Measurements from ENCODE around the gene SLAMF9. TPM values are rescaled to one million over a fixed set of nuclear protein-coding genes. Genes with fewer than 3 reads are reported as not detected.

Gene SLAMF9
- total RNA-seq, 1 experiment from 2014 or later = not detected

GRCh38 chr1:159986531-159986930, 32.5 kb upstream of the SLAMF9 start:
- TF ChIP-seq EZH2 (IDR thresholded peaks at IDR 0.05; ENCODE audit: borderline replicate concordance, low read depth, low read length, poor library complexity, severe bottlenecking) = no peak
- no peak for TF ChIP-seq CTCF (conservative IDR thresholded peaks at IDR 0.05; ENCODE audit: low read depth, low read length)
- H3K4me1 ChIP-seq (ENCODE audit: insufficient read depth, low read length, poor library complexity, severe bottlenecking) = no peaks in the 10 kb centered on the region
- intact Hi-C loops (cut with micrococcal nuclease; ENCODE audit: unreplicated experiment) = no loop called here
- H3K27ac ChIP-seq (ENCODE audit: low read depth, low read length, poor library complexity, severe bottlenecking) = no peak overlapping the region
- H3K27me3 ChIP-seq (replicated peaks; ENCODE audit: insufficient read depth, low read depth, low read length, poor library complexity) = peaks cover 25% of the 10 kb centered on the region
- POLR2A ChIA-PET (ENCODE audit: low non-redundant PET) = no interaction called here
- H3K4me3 ChIP-seq (ENCODE audit: low read depth, low read length, poor library complexity, severe bottlenecking) = no peak overlapping the region
- CTCF ChIA-PET = no interaction called here
- no peaks in the 10 kb centered on the region for H3K9me3 ChIP-seq (ENCODE audit: low read depth, low read length, poor library complexity, severe bottlenecking)
- no peak for DNase-seq (ENCODE audit: low spot score)
- no peaks in the 10 kb centered on the region for H3K36me3 ChIP-seq (ENCODE audit: insufficient read depth, low read length, poor library complexity, severe bottlenecking)
- BruUV-seq (replicated peaks) = no TSS peak

GRCh38 chr1:159986093-159986492, 32.1 kb upstream of the SLAMF9 start:
- H3K4me1 ChIP-seq (ENCODE audit: insufficient read depth, low read length, poor library complexity, severe bottlenecking) = no peaks in the 10 kb centered on the region
- BruUV-seq (replicated peaks) = no TSS peak

GRCh38 chr1:159985473-159985872, 31.4 kb upstream of the SLAMF9 start:
- H3K27me3 ChIP-seq (replicated peaks; ENCODE audit: insufficient read depth, low read depth, low read length, poor library complexity) = peaks cover 31% of the 10 kb centered on the region
- H3K36me3 ChIP-seq (ENCODE audit: insufficient read depth, low read length, poor library complexity, severe bottlenecking) = no peaks in the 10 kb centered on the region
- no TSS peak for BruUV-seq (replicated peaks)
- no peak for DNase-seq (ENCODE audit: low spot score)
- H3K4me3 ChIP-seq (ENCODE audit: low read depth, low read length, poor library complexity, severe bottlenecking) = no peak overlapping the region
- no peak for TF ChIP-seq CTCF (conservative IDR thresholded peaks at IDR 0.05; ENCODE audit: low read depth, low read length)
- TF ChIP-seq EZH2 (IDR thresholded peaks at IDR 0.05; ENCODE audit: borderline replicate concordance, low read depth, low read length, poor library complexity, severe bottlenecking) = no peak
- no peak overlapping the region for H3K27ac ChIP-seq (ENCODE audit: low read depth, low read length, poor library complexity, severe bottlenecking)
- ChIA-PET POLR2A (ENCODE audit: low non-redundant PET) (no interaction called here), CTCF (no interaction called here)
- intact Hi-C loops (cut with micrococcal nuclease; ENCODE audit: unreplicated experiment) = no loop called here
- H3K4me1 ChIP-seq (ENCODE audit: insufficient read depth, low read length, poor library complexity, severe bottlenecking) = no peaks in the 10 kb centered on the region
- no peaks in the 10 kb centered on the region for H3K9me3 ChIP-seq (ENCODE audit: low read depth, low read length, poor library complexity, severe bottlenecking)

More at GRCh38 chr1:159986093-159986492, 32.1 kb upstream of the SLAMF9 start:
- intact Hi-C loops (cut with micrococcal nuclease; ENCODE audit: unreplicated experiment) = no loop called here
- TF ChIP-seq EZH2 (IDR thresholded peaks at IDR 0.05; ENCODE audit: borderline replicate concordance, low read depth, low read length, poor library complexity, severe bottlenecking) (no peak), CTCF (conservative IDR thresholded peaks at IDR 0.05; ENCODE audit: low read depth, low read length) (no peak)
- Histone ChIP-seq H3K9me3 (ENCODE audit: low read depth, low read length, poor library complexity, severe bottlenecking) (no peaks in the 10 kb centered on the region), H3K27ac (ENCODE audit: low read depth, low read length, poor library complexity, severe bottlenecking) (no peak overlapping the region), H3K4me3 (ENCODE audit: low read depth, low read length, poor library complexity, severe bottlenecking) (no peak overlapping the region), H3K27me3 (replicated peaks; ENCODE audit: insufficient read depth, low read depth, low read length, poor library complexity) (peaks cover 30% of the 10 kb centered on the region), H3K36me3 (ENCODE audit: insufficient read depth, low read length, poor library complexity, severe bottlenecking) (no peaks in the 10 kb centered on the region)
- no peak for DNase-seq (ENCODE audit: low spot score)
- CTCF ChIA-PET = no interaction called here
- POLR2A ChIA-PET (ENCODE audit: low non-redundant PET) = no interaction called here
